Adrenal gland (tissue), 5 donors: ENCODE results near the gene SMARCE1.

ENCODE experiments used
- POLR2A ChIP-seq, 2 donors: fragments of 450-650 bp; IDR thresholded peaks; one replicate each; pipeline ENCODE4 v1.6.1; 2017; ENCODE audit warnings: antibody characterized with exemption in 2 of 2, mild to moderate bottlenecking in 2 of 2, moderate library complexity in 1 of 2
- TF ChIP-seq, protein P1 (sequence below), 6 experiments: fragments of 450-650 bp in 4 of 6; fragments of 200-600 bp in 2 of 6; sonication (generic) in 1 of 6; IDR thresholded peaks; 1 replicate in 5 of 6; 2 replicates in 1 of 6; pipeline versions ENCODE4 v1.5.1 to v1.8.0; 2016 to 2021; ENCODE audit warnings: antibody characterized with exemption in 6 of 6, mild to moderate bottlenecking in 2 of 6, moderate library complexity in 1 of 6
- donor health status: DM: no; HTN: no; CAD: no.

DNA sequence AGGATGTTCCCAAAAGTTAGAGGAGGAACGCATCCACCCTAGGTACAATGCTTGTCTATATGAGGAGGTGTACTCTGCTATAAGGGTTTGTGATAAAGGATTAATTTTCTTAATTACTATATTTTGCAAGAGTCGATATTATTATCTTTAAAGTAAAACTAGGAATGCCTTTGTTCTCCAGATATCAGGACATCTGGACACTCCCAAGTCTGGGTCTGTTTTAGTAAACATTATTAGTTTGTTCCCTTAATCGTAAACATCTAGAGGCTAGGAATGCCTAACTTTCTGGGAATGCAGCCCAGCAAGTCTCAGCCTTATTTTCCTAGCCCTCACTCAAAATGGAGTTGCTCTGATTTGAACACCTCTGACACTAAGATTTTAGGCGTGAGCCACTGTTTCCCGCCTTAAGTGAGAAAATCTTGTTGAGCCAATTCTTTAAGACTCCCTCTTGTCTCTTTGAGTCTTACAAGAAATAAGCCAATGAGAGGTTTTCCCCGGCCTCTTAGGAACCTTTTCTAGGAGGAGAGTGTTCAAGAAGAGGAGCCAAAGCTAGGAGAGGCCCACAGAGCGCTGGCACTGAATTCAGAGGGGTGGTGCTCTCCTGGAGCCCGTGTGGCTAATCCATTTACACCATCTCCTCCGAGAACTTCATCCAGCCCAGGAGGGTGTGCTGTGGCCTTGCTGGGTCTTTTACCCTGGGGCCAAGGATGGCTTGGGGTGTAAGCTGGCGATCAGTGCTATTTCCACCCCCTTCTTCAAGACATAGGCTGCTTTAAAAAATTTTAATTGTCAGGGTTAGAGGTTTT is 40.9 kb downstream of the SMARCE1 start:
- TF ChIP-seq, protein P1, sequence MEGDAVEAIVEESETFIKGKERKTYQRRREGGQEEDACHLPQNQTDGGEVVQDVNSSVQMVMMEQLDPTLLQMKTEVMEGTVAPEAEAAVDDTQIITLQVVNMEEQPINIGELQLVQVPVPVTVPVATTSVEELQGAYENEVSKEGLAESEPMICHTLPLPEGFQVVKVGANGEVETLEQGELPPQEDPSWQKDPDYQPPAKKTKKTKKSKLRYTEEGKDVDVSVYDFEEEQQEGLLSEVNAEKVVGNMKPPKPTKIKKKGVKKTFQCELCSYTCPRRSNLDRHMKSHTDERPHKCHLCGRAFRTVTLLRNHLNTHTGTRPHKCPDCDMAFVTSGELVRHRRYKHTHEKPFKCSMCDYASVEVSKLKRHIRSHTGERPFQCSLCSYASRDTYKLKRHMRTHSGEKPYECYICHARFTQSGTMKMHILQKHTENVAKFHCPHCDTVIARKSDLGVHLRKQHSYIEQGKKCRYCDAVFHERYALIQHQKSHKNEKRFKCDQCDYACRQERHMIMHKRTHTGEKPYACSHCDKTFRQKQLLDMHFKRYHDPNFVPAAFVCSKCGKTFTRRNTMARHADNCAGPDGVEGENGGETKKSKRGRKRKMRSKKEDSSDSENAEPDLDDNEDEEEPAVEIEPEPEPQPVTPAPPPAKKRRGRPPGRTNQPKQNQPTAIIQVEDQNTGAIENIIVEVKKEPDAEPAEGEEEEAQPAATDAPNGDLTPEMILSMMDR (IDR thresholded peaks at IDR 0.05) = no peak
- no peak for TF ChIP-seq POLR2A (IDR thresholded peaks at IDR 0.05)
